Fibroblast of the aortic adventitia (primary cell): ENCODE results near the gene TSSK2. TPM values are rescaled to one million over a fixed set of nuclear protein-coding genes. Genes with fewer than 3 reads are reported as not detected.
A peak's percentile ranks its signal among the peaks of the same experiment; 100 is the strongest.

Experiments
- DNase-seq: peaks from one replicate; pipeline ENCODE4 v3.0.0-alpha.2; 2010; ENCODE audit warnings: low read depth
- H3K4me3 ChIP-seq: 2 replicates; pipeline ENCODE4 v1.5.1; 2011; ENCODE audit warnings: low read depth, mild to moderate bottlenecking, control low read depth, low read length, moderate library complexity
- total RNA-seq: library from RNA; depleted of rRNA; stranded (reverse); fragments of >200 nt; gene quantifications from 2 replicates; pipeline ENCODE4 v1.2.3, GENCODE V29; 2012; ENCODE audit warnings: low replicate concordance
- TF ChIP-seq, protein P1 (sequence below): IDR thresholded peaks from 2 replicates; pipeline ENCODE4 v1.5.1; 2011; ENCODE audit warnings: mild to moderate bottlenecking, low read length, control low read depth, inconsistent platforms; ENCODE audit not compliant: insufficient read depth

TSSK2 gene
- total RNA-seq, 1 donor = not detected

DNA sequence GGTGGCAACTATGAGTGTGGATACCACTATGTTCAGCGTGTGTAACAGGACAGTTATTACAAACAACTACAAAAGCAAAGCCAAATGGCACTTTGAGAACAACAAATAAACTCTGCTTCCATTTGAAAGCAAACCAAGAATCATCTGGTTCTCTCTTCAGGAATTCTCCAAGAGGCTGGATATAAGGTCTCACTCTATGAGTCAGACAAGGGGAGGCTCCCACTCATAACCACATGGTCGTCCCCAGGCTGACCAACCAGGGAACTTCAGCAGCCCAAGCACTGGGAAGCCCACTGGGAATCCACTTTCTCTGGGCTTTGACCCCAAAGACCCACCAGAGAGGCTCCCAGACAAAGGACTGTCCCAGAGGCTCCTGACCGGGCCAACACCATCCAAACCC is 44.2 kb upstream of the TSSK2 start:
- TF ChIP-seq, protein P1, sequence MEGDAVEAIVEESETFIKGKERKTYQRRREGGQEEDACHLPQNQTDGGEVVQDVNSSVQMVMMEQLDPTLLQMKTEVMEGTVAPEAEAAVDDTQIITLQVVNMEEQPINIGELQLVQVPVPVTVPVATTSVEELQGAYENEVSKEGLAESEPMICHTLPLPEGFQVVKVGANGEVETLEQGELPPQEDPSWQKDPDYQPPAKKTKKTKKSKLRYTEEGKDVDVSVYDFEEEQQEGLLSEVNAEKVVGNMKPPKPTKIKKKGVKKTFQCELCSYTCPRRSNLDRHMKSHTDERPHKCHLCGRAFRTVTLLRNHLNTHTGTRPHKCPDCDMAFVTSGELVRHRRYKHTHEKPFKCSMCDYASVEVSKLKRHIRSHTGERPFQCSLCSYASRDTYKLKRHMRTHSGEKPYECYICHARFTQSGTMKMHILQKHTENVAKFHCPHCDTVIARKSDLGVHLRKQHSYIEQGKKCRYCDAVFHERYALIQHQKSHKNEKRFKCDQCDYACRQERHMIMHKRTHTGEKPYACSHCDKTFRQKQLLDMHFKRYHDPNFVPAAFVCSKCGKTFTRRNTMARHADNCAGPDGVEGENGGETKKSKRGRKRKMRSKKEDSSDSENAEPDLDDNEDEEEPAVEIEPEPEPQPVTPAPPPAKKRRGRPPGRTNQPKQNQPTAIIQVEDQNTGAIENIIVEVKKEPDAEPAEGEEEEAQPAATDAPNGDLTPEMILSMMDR = no peak
- no peak overlapping the region for H3K4me3 ChIP-seq
- DNase-seq = peak; percentile 44

DNA sequence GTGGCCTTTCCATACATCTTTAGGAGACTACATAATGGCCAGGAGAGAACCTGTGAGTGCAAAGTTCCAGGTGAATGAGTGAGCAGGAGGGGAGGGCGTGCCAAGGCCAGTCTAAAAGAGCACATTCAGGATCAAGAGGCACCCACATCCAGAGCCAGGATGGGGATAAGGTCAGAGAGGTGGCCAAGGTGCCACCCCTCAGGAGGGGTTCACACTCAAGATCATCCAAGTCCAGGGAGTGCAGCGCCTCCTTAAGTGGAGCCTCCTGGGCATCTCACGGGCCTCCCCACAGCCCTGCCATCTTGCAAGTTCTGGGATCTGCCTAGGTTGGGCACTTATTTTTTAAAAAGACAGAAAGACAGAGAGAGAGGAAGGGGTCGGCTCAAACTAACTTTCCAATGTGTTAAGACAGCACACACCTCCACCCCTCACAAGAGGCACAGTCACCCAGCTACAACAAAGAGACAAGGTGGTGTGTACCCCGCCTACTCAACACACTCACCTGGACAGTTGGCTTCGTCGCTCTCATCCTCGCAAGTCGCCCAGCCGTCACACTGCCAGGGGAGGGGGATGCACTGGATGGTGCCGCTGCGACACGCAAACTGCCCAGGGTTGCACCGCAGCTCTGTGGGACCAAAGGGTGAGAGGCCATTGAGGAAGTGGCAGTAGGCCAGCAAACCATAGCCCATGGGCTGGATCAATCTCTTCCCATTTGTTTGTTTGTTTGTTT is 42.1 kb upstream of the TSSK2 start:
- DNase-seq = no peak
- TF ChIP-seq, protein P1 = no peak
- no peak overlapping the region for H3K4me3 ChIP-seq

DNA sequence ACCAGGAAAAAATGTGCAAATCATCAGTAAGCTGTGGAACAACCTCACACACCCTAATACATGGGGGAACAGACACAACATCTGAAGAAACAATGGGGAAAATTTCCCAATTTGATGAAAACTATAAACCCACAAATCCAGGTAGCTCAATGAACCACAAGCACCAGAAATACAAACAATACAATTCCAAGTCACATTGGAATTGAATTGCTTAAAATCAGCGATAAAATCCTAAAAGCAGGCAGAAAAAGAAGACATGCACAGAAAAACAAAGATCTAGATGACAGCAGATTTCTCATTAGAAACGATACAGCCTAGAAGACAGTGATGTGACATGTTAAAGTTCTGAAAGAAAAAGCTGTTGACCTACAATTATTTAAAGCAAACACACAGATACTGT is 40.9 kb upstream of the TSSK2 start:
- no peak overlapping the region for H3K4me3 ChIP-seq
- DNase-seq = no peak
- TF ChIP-seq, protein P1 = no peak

DNA sequence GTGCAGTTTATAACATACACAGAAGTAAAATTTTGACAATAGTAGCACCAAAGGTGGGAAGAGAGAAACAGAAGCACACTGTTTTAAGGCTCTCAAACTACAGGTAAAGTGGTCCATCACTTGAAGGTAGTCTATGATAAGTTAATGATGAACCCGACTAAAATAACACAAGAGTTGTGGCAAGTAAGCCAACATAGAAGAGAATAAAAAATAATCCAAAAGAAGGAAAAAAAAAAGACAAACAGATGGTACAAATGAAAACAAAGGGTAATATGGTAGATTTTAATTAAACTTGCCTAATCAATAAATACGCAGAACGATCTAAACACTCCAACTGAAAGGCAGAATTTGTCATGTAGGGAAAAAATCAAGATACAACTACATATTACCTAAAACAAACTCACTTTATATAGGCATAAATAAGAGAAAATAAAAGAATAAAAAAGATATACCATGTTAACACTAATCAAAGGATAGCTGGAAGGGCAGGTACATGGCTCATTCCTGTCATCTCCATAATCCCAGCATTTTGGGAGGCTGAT is 40.5 kb upstream of the TSSK2 start:
- H3K4me3 ChIP-seq = no peak overlapping the region
- DNase-seq = no peak
- TF ChIP-seq, protein P1 = no peak

DNA sequence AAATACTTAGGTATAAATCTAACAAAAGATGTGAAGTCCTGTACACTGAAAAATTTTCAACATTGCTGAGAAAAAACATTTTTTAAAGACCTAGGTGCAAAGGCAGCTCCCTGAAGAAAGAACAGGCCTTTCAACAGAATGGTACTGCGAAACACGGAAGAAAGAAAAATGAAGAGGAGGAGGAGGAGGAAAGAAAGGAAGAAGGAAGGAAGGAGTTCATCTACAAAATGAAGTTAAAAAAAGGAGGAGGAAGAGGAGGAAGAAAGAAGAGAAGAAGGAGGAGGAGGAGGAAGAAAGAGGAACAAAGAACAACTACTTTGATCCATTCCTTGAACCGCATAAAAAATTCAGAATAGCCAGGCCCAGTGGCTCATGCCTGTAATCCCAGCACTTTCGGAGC is 38.4 kb upstream of the TSSK2 start:
- DNase-seq = no peak
- no peak overlapping the region for H3K4me3 ChIP-seq
- TF ChIP-seq, protein P1 = no peak

DNA sequence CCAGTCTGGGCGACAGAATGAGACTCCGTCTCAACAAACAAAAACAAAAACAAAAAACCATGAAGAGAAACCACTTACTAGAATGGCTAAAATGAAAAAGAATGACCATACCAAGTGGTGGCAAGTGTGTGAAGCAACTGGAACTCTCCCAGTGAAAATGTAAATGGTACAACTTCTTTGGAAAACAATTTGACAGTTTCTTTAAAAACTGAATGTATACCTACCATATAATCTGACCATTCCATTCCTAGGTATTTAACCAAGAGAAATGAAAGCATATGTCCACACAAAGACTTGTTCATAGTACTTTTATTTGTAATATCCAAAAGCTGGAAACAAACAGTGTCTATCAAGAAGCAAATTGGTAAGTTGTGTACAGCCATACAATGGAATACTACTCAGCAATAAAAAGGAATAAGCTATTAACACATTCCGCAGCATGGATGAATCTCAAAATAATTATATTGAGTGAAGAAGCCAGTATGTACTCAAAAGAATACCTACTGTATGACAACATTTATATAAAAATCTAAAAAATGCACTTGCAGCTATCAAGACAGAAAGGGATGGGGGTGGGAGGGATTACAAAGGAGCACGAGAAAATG is 36.6 kb upstream of the TSSK2 start:
- no peak for DNase-seq
- TF ChIP-seq, protein P1 = no peak
- H3K4me3 ChIP-seq = no peak overlapping the region
